Stimulated activated CD4-positive, alpha-beta T cell treated with anti-CD3 and anti-CD28 coated beads, Interleukin-1b, Interleukin-23, amount 100 ng/mL, for 24 hours (primary cell): Measurements from ENCODE around the gene PRKAG2.

Experiments
- DNase-seq, 4 experiments: peaks; one replicate each; pipeline ENCODE4 v3.0.0-alpha.2; 2020; ENCODE audit warnings: low read depth in 4 of 4, low spot score in 1 of 4

PRKAG2 gene

DNA sequence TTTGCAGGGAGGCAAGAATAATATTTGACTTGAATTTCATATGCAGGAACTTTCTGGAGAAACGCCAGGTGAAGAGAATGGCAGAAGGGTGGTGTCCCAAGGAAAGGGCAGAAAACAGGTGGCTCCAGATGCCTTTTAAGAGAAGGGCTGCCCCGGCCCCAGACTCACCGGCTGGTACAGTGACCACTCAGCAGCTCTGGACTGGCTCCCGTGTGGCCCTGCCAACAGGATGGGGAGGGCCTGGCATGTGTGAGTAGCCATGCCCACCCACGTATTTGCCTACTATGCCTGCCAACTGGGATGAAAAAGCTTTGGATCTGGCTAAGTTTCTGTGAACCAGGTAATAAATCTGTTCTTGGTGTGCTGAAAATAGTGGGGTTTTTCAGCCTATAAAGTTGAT lies 159.5 kb downstream of the PRKAG2 start:
- DNase-seq = no peak

DNA sequence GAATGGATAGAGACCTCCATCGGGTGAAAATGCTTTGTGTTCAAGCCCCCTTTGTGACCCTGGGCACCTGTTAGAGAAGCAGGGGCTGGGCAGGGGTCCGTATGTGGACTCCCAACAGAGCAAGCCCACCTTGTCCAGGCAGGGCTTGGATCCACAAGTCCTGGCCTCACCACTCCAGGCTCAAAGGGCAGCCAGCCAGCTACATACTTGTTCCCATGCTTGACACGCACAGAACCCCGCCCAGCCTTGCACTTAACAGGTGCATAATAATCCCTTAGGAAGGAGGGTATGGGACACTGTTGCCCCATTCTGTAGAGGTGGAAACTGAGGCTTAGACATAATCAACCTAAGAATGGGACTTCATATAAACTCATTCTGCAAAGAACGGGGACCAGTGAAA lies 160.6 kb downstream of the PRKAG2 start:
- no peak for DNase-seq

- no peak for DNase-seq
Observed at GRCh38 chr7:151715666-151716315, 161.1 kb downstream of the PRKAG2 start.

DNA sequence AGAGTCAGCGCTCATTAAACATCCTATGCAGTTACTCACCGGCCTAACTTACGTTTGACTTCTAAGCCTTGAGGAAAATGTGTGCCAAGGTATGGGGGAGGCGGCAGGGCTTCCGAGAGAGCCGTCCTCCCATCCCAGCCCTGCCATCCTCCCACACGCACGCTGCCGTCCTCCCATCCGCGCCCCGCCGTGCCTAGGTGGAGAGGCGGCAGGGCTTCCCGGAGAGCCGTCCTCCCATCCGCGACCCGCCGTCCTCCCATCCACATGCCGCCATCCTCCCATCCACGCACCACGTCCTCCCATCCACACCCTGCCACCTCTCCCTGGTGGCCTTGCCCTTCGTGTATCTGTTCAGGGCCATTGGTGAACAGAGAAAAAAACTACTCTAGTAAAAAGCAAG lies 162.7 kb downstream of the PRKAG2 start:
- DNase-seq = no peak

DNA sequence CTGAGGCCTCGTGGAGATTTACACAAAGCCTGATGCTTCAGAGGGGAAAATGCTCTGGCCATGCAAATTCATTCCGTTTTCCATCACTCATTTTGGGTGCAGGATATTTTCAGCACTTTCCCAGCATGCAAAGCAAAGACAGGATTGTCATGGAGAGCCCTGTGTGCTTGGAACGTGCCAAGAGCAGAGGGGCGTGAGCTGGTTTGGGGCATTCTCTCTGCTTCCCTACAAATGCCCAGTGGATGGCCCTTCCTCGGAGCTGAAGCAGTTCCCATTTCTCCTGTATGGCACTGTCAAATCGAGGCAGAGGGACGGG lies 164.1 kb downstream of the PRKAG2 start:
- no peak for DNase-seq

- DNase-seq = no peak
Observed at GRCh38 chr7:151711906-151712809, 164.8 kb downstream of the PRKAG2 start.

- DNase-seq = no peak
Observed at GRCh38 chr7:151711435-151711872, 165.5 kb downstream of the PRKAG2 start.

DNA sequence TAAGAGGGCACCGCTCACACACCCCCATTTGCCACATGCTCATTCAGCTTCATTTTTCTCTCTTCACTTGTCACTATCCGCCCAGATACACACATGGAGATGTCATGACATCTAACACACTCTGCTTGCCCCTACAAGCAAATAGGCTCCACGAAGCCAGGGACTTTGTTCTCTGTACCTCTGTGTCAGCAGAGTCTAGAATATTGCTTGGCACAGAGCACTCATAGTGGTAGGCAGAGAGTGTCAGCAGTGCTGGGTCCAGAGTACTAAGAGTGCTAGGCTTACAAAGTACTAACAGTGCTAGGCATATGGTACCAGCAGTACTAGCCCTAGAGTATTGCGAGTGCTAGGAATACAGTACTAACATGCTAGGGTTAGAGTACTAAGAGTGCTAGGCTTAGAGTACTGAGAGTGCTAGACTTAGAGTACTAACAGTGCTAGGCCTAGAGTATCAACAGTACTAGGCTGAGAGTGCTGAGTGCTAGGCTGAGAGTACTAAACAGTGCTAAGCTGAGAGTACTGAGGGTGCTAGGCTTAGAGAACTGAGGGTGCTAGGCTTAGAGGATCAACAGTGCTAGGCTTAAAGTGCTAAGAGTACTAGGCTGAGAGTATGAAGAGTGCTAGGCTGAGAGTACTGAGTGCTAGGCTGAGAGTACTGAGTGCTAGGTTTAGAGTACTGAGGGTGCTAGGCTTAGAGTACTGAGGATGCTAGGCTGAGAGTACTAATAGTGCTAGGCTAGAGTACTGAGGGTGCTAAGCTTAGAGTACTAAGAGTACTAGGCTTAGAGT lies 166.1 kb downstream of the PRKAG2 start:
- no peak for DNase-seq

- DNase-seq = no peak
Observed at GRCh38 chr7:151710121-151710640, 166.7 kb downstream of the PRKAG2 start.

DNA sequence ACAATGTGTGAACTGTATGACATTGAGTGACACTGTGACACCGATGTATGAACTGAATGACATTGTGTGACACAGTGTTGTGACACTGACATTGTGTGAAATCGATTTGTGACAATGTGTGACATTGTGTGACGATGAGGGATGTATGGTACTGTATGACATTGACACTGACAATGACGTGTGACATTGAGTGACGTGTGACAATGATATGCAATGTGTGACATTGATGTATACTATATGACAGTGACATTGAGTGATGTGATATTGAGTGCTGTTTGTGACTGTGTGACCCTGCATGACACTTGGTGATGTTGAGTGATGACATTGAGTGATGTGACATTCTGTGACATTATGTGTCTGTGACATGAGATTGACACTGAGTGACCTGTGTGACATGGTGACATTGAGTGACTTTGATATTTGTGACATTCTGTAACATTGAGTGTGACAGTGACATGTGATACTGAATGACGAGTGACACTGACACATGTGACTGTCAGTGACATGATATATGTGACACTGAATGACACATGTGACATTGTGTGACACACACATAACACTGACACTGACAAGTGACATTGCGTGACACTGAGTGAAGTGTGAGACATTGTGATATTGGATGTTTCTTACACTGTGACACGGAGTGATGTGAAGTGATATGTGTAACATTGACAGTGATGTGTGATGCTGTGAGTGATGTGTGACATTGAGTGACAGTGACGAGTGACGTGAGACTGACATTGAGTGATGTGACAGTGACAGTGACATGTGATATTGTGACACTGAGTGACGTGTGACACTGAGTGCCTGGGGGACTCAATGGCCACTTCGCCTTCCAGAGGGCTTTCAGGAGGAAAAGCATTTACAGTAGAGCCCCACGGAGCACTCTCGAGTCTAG lies 167.5 kb downstream of the PRKAG2 start:
- DNase-seq = no peak

GRCh38 chr7:151708610-151709009 lies 168.3 kb downstream of the PRKAG2 start:
- DNase-seq = no peak

- DNase-seq = no peak
Observed at GRCh38 chr7:151707757-151708156, 169.2 kb downstream of the PRKAG2 start.

GRCh38 chr7:151707105-151707469 lies 169.8 kb downstream of the PRKAG2 start:
- DNase-seq = no peak

- DNase-seq = no peak
Observed at GRCh38 chr7:151706277-151707104, 170.4 kb downstream of the PRKAG2 start.

DNA sequence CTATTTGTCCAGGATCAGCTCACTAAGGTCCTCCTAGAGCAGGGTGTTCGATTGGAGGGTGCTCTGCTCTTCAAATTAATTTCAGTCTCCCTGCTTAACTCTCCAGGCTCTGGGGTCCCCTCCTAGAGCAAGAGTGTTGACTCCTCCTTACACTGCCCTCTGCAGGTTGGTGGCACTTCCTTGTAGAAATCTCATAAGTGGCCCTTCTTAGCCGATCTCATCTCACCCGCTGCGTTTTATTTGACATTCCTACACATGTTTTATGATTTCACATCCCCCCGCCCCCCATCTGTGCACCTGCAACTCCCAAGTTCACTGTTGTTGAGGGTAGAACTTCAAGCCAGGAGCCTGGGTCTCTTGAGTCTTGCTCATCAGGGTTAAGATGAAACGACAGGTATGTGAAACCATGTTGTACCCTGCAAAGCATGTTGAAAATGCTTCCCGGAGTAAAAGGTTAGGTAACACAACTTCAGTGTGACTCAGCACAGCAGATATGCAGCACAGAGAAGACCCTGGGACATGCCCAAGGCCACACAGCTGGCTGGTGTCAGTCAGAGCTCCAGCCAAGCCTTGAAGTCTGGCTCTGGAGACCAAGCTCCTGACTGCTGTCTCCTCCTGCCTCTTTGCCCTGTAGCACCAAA lies 171.2 kb downstream of the PRKAG2 start:
- DNase-seq = no peak

GRCh38 chr7:151704960-151705635 lies 171.8 kb downstream of the PRKAG2 start:
- no peak for DNase-seq

- no peak for DNase-seq
Observed at GRCh38 chr7:151704299-151704959, 172.5 kb downstream of the PRKAG2 start.

DNA sequence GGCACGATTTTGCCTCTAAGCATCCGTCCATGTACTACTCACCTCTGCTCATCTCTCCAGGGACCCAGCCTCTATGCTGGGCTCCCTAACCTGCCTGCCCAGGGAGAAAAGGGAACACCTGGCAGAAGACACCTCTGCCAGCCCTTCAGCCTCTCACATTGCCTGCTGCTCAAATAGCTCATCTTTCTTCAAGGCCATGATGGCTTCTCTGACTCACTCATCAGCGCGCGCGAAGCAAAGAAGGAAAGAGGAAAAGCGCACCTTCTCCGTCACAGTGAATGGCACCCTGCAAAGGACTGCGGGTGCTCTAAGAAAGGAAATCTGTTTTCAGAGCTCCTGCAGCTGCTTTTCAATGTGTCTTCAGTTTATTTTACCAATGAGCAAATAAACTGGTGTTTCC lies 174.0 kb downstream of the PRKAG2 start:
- no peak for DNase-seq
